Adrenal gland (tissue), 5 donors: ENCODE data around the gene FKBP1B.

ENCODE experiments used
- CTCF ChIP-seq, 6 experiments: fragments of 450-650 bp in 4 of 6; fragments of 200-600 bp in 2 of 6; sonication (generic) in 1 of 6; IDR thresholded peaks; 1 replicate in 5 of 6; 2 replicates in 1 of 6; pipeline versions ENCODE4 v1.5.1 to v1.8.0; 2016 to 2021; ENCODE audit warnings: antibody characterized with exemption in 6 of 6, mild to moderate bottlenecking in 2 of 6, moderate library complexity in 1 of 6
- POLR2A ChIP-seq, 2 donors: fragments of 450-650 bp; IDR thresholded peaks; one replicate each; pipeline ENCODE4 v1.6.1; 2017; ENCODE audit warnings: antibody characterized with exemption in 2 of 2, mild to moderate bottlenecking in 2 of 2, moderate library complexity in 1 of 2
- donor health status: DM: no; HTN: no; CAD: no.

DNA sequence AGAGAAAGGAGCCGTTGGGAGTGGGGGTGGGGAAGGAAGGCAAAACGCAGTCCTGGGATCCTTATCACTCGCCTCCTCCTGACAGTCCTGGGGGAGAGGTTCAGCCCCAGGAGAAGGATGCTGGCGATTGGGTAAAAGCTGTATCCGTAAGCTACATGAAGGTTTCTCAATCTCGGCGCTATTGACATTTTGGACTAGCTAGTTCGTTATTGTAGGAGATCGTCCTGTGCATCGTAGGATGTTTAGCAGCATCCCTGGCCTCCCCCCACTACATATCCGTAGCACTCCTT, 35.6 kb downstream of the FKBP1B start:
- TF ChIP-seq CTCF (IDR thresholded peaks at IDR 0.05) (no peak), POLR2A (IDR thresholded peaks at IDR 0.05) (no peak)
